GM23338 (cell line): ENCODE measurements around the gene POPDC3. TPM values are rescaled to one million over a fixed set of nuclear protein-coding genes. Genes with fewer than 3 reads are reported as not detected.
"Not testable (repeated sequence)": the region's sequence is repeated elsewhere in the genome, so short reads cannot be mapped to it uniquely, and the experiment has no call there.

Experiments used
- ATAC-seq: fragments of 200-7000 bp; cut with Tn5 transposase; 3 replicates; pipeline ENCODE4 v1.9.1; 2020
- DNase-seq: peaks from one replicate; pipeline ENCODE4 v3.0.0-alpha.2; 2015; ENCODE audit warnings: low spot score
- H2AFZ ChIP-seq: fragments of 200-600 bp; sonication (generic); 2 replicates; pipeline ENCODE4 v1.8.0; 2016; ENCODE audit warnings: antibody characterized with exemption, mild to moderate bottlenecking, moderate library complexity
- H3F3A ChIP-seq: fragments of 200-600 bp; sonication (generic); replicated peaks from 2 replicates; pipeline ENCODE4 v1.8.0; 2017; ENCODE audit warnings: antibody characterized with exemption, mixed run types, low read depth
- H3K27ac ChIP-seq: fragments of 200-600 bp; sonication (generic); 2 replicates; pipeline ENCODE4 v1.6.1; 2016; ENCODE audit warnings: low read depth
- H3K27me3 ChIP-seq: fragments of 200-600 bp; sonication (generic); 2 replicates; pipeline ENCODE4 v1.8.0; 2016; ENCODE audit warnings: mild to moderate bottlenecking, mixed run types, moderate library complexity; ENCODE audit not compliant: insufficient read depth
- H3K36me3 ChIP-seq: fragments of 200-600 bp; sonication (generic); 2 replicates; pipeline ENCODE4 v1.8.0; 2016; ENCODE audit warnings: mild to moderate bottlenecking; ENCODE audit not compliant: insufficient read depth
- H3K4me1 ChIP-seq: fragments of 200-600 bp; sonication (generic); 2 replicates; pipeline ENCODE4 v1.8.0; 2016; ENCODE audit warnings: mild to moderate bottlenecking, moderate library complexity; ENCODE audit not compliant: insufficient read depth
- H3K4me2 ChIP-seq: fragments of 200-600 bp; sonication (generic); 2 replicates; pipeline ENCODE4 v1.7.1; 2017; ENCODE audit warnings: mixed run types
- H3K4me3 ChIP-seq: fragments of 200-600 bp; sonication (generic); 2 replicates; pipeline ENCODE4 v1.6.1; 2016; ENCODE audit warnings: mixed run types
- H3K79me2 ChIP-seq: fragments of 200-600 bp; sonication (generic); replicated peaks from 2 replicates; pipeline ENCODE4 v1.8.0; 2017; ENCODE audit warnings: mild to moderate bottlenecking; ENCODE audit not compliant: insufficient read depth
- H3K9me2 ChIP-seq: fragments of 200-600 bp; sonication (generic); 2 replicates; pipeline ENCODE4 v1.8.0; 2017; ENCODE audit not compliant: insufficient read depth
- H4K20me1 ChIP-seq: fragments of 200-600 bp; sonication (generic); replicated peaks from 2 replicates; pipeline ENCODE4 v1.8.0; 2017; ENCODE audit warnings: mild to moderate bottlenecking; ENCODE audit not compliant: insufficient read depth
- H3K27ac Mint-ChIP-seq: 2 replicates; pipeline ENCODE4 v1.8.0; 2020; ENCODE audit warnings: inconsistent platforms, mild to moderate bottlenecking, moderate library complexity, mixed read lengths
- H3K27me3 Mint-ChIP-seq: 3 replicates; pipeline ENCODE4 v1.8.0; 2022; ENCODE audit warnings: low read depth, mild to moderate bottlenecking, moderate library complexity, mixed read lengths, inconsistent platforms; ENCODE audit not compliant: insufficient read depth, poor library complexity
- H3K36me3 Mint-ChIP-seq: 3 replicates; pipeline ENCODE4 v1.8.0; 2021; ENCODE audit warnings: low read depth, mild to moderate bottlenecking, inconsistent platforms, moderate library complexity, mixed read lengths
- H3K4me1 Mint-ChIP-seq: 3 replicates; pipeline ENCODE4 v1.8.0; 2020; ENCODE audit warnings: mild to moderate bottlenecking, inconsistent platforms, mixed read lengths
- H3K4me3 Mint-ChIP-seq: 3 replicates; pipeline ENCODE4 v1.8.0; 2021; ENCODE audit warnings: moderate library complexity, mild to moderate bottlenecking, inconsistent platforms, mixed read lengths
- H3K9me3 Mint-ChIP-seq: 3 replicates; pipeline ENCODE4 v1.8.0; 2020; ENCODE audit warnings: moderate library complexity, mild to moderate bottlenecking, inconsistent platforms, mixed read lengths
- CREB1 ChIP-seq: fragments of 250-450 bp; sonication (Bioruptor Pico); IDR thresholded peaks from 2 replicates; pipeline ENCODE4 v1.5.0; 2020; ENCODE audit warnings: low read depth, mild to moderate bottlenecking, moderate library complexity
- EZH2 ChIP-seq: fragments of 200-600 bp; sonication (generic); IDR thresholded peaks from one replicate; pipeline ENCODE4 v1.8.0; 2017; ENCODE audit warnings: antibody characterized with exemption, mild to moderate bottlenecking, low read depth; ENCODE audit not compliant: unreplicated experiment
- POLR2AphosphoS5 ChIP-seq: IDR thresholded peaks from 2 replicates; pipeline ENCODE4 v1.6.1; 2016; ENCODE audit warnings: antibody characterized with exemption, low read depth
- ZNF114 ChIP-seq: fragments of 250-450 bp; sonication (Bioruptor Pico); IDR thresholded peaks from 2 replicates; pipeline ENCODE4 v1.5.0; 2020; ENCODE audit warnings: mild to moderate bottlenecking, moderate library complexity
- ZNF331 ChIP-seq: fragments of 250-450 bp; sonication (Bioruptor Pico); IDR thresholded peaks from 2 replicates; pipeline ENCODE4 v1.5.0; 2020; ENCODE audit warnings: low read depth, mild to moderate bottlenecking, moderate library complexity
- polyA plus RNA-seq: library from polyadenylated mRNA; unstranded; fragments of >200 nt; fragmentation: Nextera tagmentation; extraction: Ambion mirVana; gene quantifications from 2 replicates; pipeline ENCODE4 v1.2.1, GENCODE V29; 2016
- total RNA-seq: library from RNA; depleted of rRNA; stranded (reverse); fragments of >200 nt; shearing (Covaris generic); gene quantifications from 2 replicates; pipeline ENCODE4 v1.2.3, GENCODE V29; 2014
- TF ChIP-seq, protein P1 (sequence below): fragments of 250-450 bp; sonication (Bioruptor Pico); IDR thresholded peaks from 2 replicates; pipeline ENCODE4 v1.5.0; 2020; ENCODE audit warnings: mild to moderate bottlenecking, moderate library complexity

Gene POPDC3
- total and polyA plus RNA-seq, 2 experiments from 2014 or later, result 5.1 to 5.7 TPM

DNA sequence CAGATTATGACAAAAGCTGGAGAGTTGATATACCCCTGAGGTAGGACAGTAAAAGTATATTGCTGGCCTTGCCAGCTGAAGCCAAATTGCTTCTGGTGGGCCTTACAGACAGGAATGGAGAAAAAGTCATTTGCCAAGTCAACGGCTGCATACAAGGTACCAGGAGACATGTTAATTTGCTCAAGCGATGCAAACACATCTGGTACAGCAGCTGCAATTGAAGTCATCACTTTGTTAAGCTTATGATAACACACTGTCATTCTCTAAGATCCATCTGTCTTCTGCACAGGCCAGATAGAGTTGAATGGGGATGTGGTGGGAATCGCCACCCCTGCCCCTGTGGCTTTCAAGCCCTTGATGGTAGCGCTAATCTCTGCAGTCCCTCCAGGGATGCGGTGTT is 40.4 kb upstream of the POPDC3 start (continued):
- no peak for TF ChIP-seq CREB1 (CRISPR knock-in tag)
- TF ChIP-seq ZNF114, result no peak
- no peak for TF ChIP-seq POLR2AphosphoS5
- TF ChIP-seq, protein P1, sequence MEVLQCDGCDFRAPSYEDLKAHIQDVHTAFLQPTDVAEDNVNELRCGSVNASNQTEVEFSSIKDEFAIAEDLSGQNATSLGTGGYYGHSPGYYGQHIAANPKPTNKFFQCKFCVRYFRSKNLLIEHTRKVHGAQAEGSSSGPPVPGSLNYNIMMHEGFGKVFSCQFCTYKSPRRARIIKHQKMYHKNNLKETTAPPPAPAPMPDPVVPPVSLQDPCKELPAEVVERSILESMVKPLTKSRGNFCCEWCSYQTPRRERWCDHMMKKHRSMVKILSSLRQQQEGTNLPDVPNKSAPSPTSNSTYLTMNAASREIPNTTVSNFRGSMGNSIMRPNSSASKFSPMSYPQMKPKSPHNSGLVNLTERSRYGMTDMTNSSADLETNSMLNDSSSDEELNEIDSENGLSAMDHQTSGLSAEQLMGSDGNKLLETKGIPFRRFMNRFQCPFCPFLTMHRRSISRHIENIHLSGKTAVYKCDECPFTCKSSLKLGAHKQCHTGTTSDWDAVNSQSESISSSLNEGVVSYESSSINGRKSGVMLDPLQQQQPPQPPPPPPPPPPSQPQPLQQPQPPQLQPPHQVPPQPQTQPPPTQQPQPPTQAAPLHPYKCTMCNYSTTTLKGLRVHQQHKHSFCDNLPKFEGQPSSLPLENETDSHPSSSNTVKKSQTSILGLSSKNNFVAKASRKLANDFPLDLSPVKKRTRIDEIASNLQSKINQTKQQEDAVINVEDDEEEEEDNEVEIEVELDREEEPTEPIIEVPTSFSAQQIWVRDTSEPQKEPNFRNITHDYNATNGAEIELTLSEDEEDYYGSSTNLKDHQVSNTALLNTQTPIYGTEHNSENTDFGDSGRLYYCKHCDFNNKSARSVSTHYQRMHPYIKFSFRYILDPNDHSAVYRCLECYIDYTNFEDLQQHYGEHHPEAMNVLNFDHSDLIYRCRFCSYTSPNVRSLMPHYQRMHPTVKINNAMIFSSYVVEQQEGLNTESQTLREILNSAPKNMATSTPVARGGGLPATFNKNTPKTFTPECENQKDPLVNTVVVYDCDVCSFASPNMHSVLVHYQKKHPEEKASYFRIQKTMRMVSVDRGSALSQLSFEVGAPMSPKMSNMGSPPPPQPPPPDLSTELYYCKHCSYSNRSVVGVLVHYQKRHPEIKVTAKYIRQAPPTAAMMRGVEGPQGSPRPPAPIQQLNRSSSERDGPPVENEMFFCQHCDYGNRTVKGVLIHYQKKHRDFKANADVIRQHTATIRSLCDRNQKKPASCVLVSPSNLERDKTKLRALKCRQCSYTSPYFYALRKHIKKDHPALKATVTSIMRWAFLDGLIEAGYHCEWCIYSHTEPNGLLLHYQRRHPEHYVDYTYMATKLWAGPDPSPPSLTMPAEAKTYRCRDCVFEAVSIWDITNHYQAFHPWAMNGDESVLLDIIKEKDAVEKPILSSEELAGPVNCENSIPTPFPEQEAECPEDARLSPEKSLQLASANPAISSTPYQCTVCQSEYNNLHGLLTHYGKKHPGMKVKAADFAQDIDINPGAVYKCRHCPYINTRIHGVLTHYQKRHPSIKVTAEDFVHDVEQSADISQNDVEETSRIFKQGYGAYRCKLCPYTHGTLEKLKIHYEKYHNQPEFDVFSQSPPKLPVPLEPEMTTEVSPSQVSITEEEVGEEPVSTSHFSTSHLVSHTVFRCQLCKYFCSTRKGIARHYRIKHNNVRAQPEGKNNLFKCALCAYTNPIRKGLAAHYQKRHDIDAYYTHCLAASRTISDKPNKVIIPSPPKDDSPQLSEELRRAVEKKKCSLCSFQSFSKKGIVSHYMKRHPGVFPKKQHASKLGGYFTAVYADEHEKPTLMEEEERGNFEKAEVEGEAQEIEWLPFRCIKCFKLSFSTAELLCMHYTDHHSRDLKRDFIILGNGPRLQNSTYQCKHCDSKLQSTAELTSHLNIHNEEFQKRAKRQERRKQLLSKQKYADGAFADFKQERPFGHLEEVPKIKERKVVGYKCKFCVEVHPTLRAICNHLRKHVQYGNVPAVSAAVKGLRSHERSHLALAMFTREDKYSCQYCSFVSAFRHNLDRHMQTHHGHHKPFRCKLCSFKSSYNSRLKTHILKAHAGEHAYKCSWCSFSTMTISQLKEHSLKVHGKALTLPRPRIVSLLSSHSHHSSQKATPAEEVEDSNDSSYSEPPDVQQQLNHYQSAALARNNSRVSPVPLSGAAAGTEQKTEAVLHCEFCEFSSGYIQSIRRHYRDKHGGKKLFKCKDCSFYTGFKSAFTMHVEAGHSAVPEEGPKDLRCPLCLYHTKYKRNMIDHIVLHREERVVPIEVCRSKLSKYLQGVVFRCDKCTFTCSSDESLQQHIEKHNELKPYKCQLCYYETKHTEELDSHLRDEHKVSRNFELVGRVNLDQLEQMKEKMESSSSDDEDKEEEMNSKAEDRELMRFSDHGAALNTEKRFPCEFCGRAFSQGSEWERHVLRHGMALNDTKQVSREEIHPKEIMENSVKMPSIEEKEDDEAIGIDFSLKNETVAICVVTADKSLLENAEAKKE, result no peak
- TF ChIP-seq ZNF331 (CRISPR knock-in tag), result no peak
- no peak for TF ChIP-seq EZH2

DNA sequence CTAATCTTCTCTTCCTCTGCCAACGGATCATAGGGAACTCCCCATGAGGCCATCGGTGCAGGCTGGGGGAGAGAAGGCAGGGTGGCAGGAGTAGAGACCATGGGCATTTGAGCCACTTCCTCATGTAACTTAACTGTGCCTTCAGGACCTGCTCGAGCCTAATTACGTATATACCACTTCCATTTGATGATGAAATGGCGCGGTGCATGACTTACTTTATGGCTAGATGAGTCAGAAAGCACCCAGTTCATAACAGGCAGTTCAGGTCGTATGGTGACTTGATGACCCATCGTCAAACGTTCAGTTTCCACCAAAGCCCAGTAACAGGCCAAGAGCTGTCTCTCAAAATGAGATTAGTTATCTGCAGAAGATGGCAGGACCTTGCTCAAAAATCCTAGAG is 39.4 kb upstream of the POPDC3 start:
- H3K4me2 ChIP-seq, H3F3A ChIP-seq, ATAC-seq, DNase-seq, H3K27ac ChIP-seq, H3K4me3 ChIP-seq, H3K36me3 ChIP-seq, H3K9me3 Mint-ChIP-seq, H3K4me3 Mint-ChIP-seq, H3K4me1 Mint-ChIP-seq, H4K20me1 ChIP-seq, H3K27me3 ChIP-seq, H3K36me3 Mint-ChIP-seq, H3K27me3 Mint-ChIP-seq, H3K4me1 ChIP-seq, H2AFZ ChIP-seq, H3K9me2 ChIP-seq, H3K79me2 ChIP-seq, H3K27ac Mint-ChIP-seq: not testable (repeated sequence)
